ENCODE data around the gene ACOT12. TPM values are rescaled to one million over a fixed set of nuclear protein-coding genes. Genes with fewer than 3 reads are reported as not detected.

Gene ACOT12
- total and polyA plus RNA-seq, 2 experiments from 2014 or later: 0.15 TPM; not detected in 1

- TF ChIP-seq ETS1 (IDR thresholded peaks at IDR 0.05) (no peak), CREB1 (CRISPR knock-in tag; IDR thresholded peaks at IDR 0.05; ENCODE audit: low read depth) (no peak), EZH2phosphoT487 (IDR thresholded peaks at IDR 0.05; ENCODE audit: unreplicated experiment) (no peak)
These were observed 23.1 kb upstream of the ACOT12 start (continued) for GRCh38 chr5:81417052-81417451.

DNA sequence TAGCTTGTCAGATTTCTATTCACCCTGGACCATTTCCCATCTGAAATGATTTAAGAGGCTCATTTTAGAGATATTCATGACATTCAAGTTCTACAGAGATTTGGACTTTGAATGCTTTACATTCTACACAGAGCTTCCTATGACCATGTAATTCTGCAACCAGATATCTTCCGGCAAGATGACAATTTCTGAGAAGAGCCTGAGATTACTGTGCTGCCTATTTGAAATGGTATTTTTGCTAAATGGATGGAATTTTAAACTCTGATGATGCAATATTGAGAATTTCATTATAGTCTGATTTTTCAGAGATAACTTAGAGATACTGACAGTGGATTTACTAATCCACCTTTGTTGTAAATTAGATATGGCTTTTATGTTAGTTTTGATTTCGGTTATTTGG, 16.0 kb upstream of the ACOT12 start:
- no peaks in the 10 kb centered on the region for H3K9me2 ChIP-seq (ENCODE audit: insufficient read depth)
- no peaks in the 10 kb centered on the region for H3K9me3 Mint-ChIP-seq
- H3K27ac ChIP-seq (ENCODE audit: low read depth): no peak overlapping the region
- H3K27me3 ChIP-seq (ENCODE audit: insufficient read depth): no peaks in the 10 kb centered on the region
- no peaks in the 10 kb centered on the region for H3K27me3 Mint-ChIP-seq (ENCODE audit: insufficient read depth, low read depth, poor library complexity)
- no peak overlapping the region for H2AFZ ChIP-seq
- H3K27ac Mint-ChIP-seq: no peak overlapping the region
- H3K4me1 Mint-ChIP-seq: peaks cover 13% of the 10 kb centered on the region; the same call in 2 of the 3 replicates
- DNase-seq (ENCODE audit: low spot score) (no peak), ATAC-seq (no peak)
- no peaks in the 10 kb centered on the region for H4K20me1 ChIP-seq (replicated peaks; ENCODE audit: insufficient read depth)
- no peaks in the 10 kb centered on the region for H3K4me1 ChIP-seq (ENCODE audit: insufficient read depth)
- H3F3A ChIP-seq (replicated peaks; ENCODE audit: low read depth): no peaks in the 10 kb centered on the region
- no peak overlapping the region for H3K4me2 ChIP-seq
- no peak overlapping the region for H3K4me3 ChIP-seq
- H3K36me3 ChIP-seq (ENCODE audit: insufficient read depth): no peaks in the 10 kb centered on the region
- no peaks in the 10 kb centered on the region for H3K79me2 ChIP-seq (replicated peaks; ENCODE audit: insufficient read depth)
- H3K36me3 Mint-ChIP-seq (ENCODE audit: low read depth): no peaks in the 10 kb centered on the region
- H3K4me3 Mint-ChIP-seq: no peak overlapping the region
- TF ChIP-seq ETS1 (IDR thresholded peaks at IDR 0.05) (no peak), ZNF114 (CRISPR knock-in tag; IDR thresholded peaks at IDR 0.05) (no peak), REST (IDR thresholded peaks at IDR 0.05; ENCODE audit: unreplicated experiment) (no peak), CREB1 (CRISPR knock-in tag; IDR thresholded peaks at IDR 0.05; ENCODE audit: low read depth) (no peak), CTCF (conservative IDR thresholded peaks at IDR 0.05; ENCODE audit: low read depth in 2 of 2) (no peak), POLR2AphosphoS5 (IDR thresholded peaks at IDR 0.05; ENCODE audit: low read depth) (no peak), EZH2phosphoT487 (IDR thresholded peaks at IDR 0.05; ENCODE audit: unreplicated experiment) (no peak), NANOG (IDR thresholded peaks at IDR 0.05; ENCODE audit: borderline replicate concordance) (no peak), JUNB (IDR thresholded peaks at IDR 0.05; ENCODE audit: unreplicated experiment) (no peak), ZNF462 (CRISPR knock-in tag; IDR thresholded peaks at IDR 0.05) (no peak), EZH2 (IDR thresholded peaks at IDR 0.05; ENCODE audit: low read depth, unreplicated experiment) (no peak)

Measured in GM23338 (cell line).